Mesenchymal stem cell (in vitro differentiated cells and primary cell): ENCODE measurements around the gene PRRT1B.

Experiments
- DNase-seq: peaks from one replicate; pipeline ENCODE4 v3.0.0-alpha.2; 2013
- H2AFZ ChIP-seq: one replicate; pipeline ENCODE4 v1.6.1; 2013; ENCODE audit warnings: low read depth, mild to moderate bottlenecking, control low read depth, inconsistent platforms, low read length, moderate library complexity
- H2AK5ac ChIP-seq: 2 replicates; pipeline ENCODE4 v1.6.1; 2013; ENCODE audit warnings: low read length, moderate library complexity, mild to moderate bottlenecking, inconsistent platforms; ENCODE audit not compliant: severe bottlenecking
- H2BK120ac ChIP-seq: one replicate; pipeline ENCODE4 v1.6.1; 2013; ENCODE audit warnings: low read depth, mild to moderate bottlenecking, inconsistent platforms, low read length, moderate library complexity
- H2BK12ac ChIP-seq, 2 experiments: one replicate each; pipeline ENCODE4 v1.6.1; 2013; ENCODE audit warnings: inconsistent platforms in 2 of 2, low read length in 2 of 2, mild to moderate bottlenecking in 2 of 2, moderate library complexity in 2 of 2, control low read depth in 1 of 2
- H2BK15ac ChIP-seq: one replicate; pipeline ENCODE4 v1.6.1; 2013; ENCODE audit warnings: mild to moderate bottlenecking, low read depth, inconsistent platforms; ENCODE audit not compliant: poor library complexity, severe bottlenecking
- H2BK5ac ChIP-seq: 2 replicates; pipeline ENCODE4 v1.6.1; 2013; ENCODE audit warnings: low read depth, mild to moderate bottlenecking, low read length, control low read depth, inconsistent platforms; ENCODE audit not compliant: poor library complexity, severe bottlenecking
- H3K14ac ChIP-seq, 2 experiments: one replicate each; pipeline ENCODE4 v1.6.1; 2013; ENCODE audit warnings: inconsistent platforms in 2 of 2, low read length in 2 of 2, control low read depth in 1 of 2, mild to moderate bottlenecking in 1 of 2, moderate library complexity in 1 of 2
- H3K18ac ChIP-seq, 2 experiments: one replicate each; pipeline ENCODE4 v1.6.1; 2013; ENCODE audit warnings: inconsistent platforms in 2 of 2, low read length in 2 of 2, control low read depth in 1 of 2, low read depth in 1 of 2, mild to moderate bottlenecking in 1 of 2
- H3K23ac ChIP-seq, 2 experiments: one replicate each; pipeline ENCODE4 v1.6.1; 2013; ENCODE audit warnings: inconsistent platforms in 2 of 2, low read length in 2 of 2, mild to moderate bottlenecking in 2 of 2, moderate library complexity in 2 of 2, control low read depth in 1 of 2
- H3K27ac ChIP-seq: 2 replicates; pipeline ENCODE4 v1.5.1; 2013; ENCODE audit warnings: mild to moderate bottlenecking, moderate library complexity, low read length, control low read depth, inconsistent platforms; ENCODE audit not compliant: poor library complexity, severe bottlenecking
- H3K27me3 ChIP-seq, 2 experiments: 2 replicates each; pipeline versions ENCODE4 v1.6.1 to v1.7.0; 2013; ENCODE audit warnings: low read length in 2 of 2, mild to moderate bottlenecking in 2 of 2, moderate library complexity in 2 of 2, control low read depth in 1 of 2, inconsistent platforms in 1 of 2; ENCODE audit not compliant: control insufficient read depth in 1 of 2, insufficient read depth in 1 of 2
- H3K36me3 ChIP-seq, 2 experiments: 2 replicates each; pipeline versions ENCODE4 v1.6.1 to v1.7.0; 2013; ENCODE audit warnings: low read length in 2 of 2, control low read depth in 1 of 2, inconsistent platforms in 1 of 2, low read depth in 1 of 2, mild to moderate bottlenecking in 1 of 2; ENCODE audit not compliant: insufficient read depth in 2 of 2, control insufficient read depth in 1 of 2
- H3K4ac ChIP-seq, 2 experiments: one replicate each; pipeline ENCODE4 v1.6.1; 2013; ENCODE audit warnings: inconsistent platforms in 2 of 2, low read length in 2 of 2, mild to moderate bottlenecking in 2 of 2, moderate library complexity in 2 of 2, control low read depth in 1 of 2, low read depth in 1 of 2
- H3K4me1 ChIP-seq: 2 replicates; pipeline ENCODE4 v1.6.1; 2013; ENCODE audit warnings: low read depth, low read length, control low read depth; ENCODE audit not compliant: control insufficient read depth, insufficient read depth
- H3K4me2 ChIP-seq: 2 replicates; pipeline ENCODE4 v1.6.1; 2013; ENCODE audit warnings: low read length, mild to moderate bottlenecking, inconsistent platforms; ENCODE audit not compliant: poor library complexity, severe bottlenecking
- H3K4me3 ChIP-seq, 2 experiments: 2 replicates each; pipeline versions ENCODE4 v1.5.1 to v1.7.0; 2013; ENCODE audit warnings: low read length in 2 of 2, mild to moderate bottlenecking in 2 of 2, control low read depth in 1 of 2, low read depth in 1 of 2; ENCODE audit not compliant: insufficient read depth in 1 of 2
- H3K79me1 ChIP-seq: replicated peaks from 2 replicates; pipeline ENCODE4 v1.6.1; 2013; ENCODE audit warnings: mild to moderate bottlenecking, control low read depth, low read length, inconsistent platforms; ENCODE audit not compliant: poor library complexity, severe bottlenecking
- H3K9ac ChIP-seq: 2 replicates; pipeline ENCODE4 v1.7.0; 2013; ENCODE audit warnings: mild to moderate bottlenecking, low read length, moderate library complexity
- H3K9me3 ChIP-seq: 2 replicates; pipeline ENCODE4 v1.7.0; 2013; ENCODE audit warnings: mild to moderate bottlenecking, low read length; ENCODE audit not compliant: control insufficient read depth
- H4K8ac ChIP-seq: one replicate; pipeline ENCODE4 v1.6.1; 2013; ENCODE audit warnings: inconsistent platforms, mild to moderate bottlenecking, low read length, moderate library complexity
- H4K91ac ChIP-seq: one replicate; pipeline ENCODE4 v1.6.1; 2013; ENCODE audit warnings: mild to moderate bottlenecking, low read length, inconsistent platforms
- WGBS: methylation state at CpG from one replicate; pipeline ENCODE4 v1.1.7; 2013; ENCODE audit warnings: mixed read lengths; 5-methylcytosine and 5-hydroxymethylcytosine counted together

PRRT1B gene

GRCh38 chr9:131517761-131518190 is 27.5 kb upstream of the PRRT1B start:
- Histone ChIP-seq H3K36me3 (peaks cover 92 to 100% of the 10 kb centered on the region in 2 experiments), H3K18ac (no peak overlapping the region), H2BK12ac (no peak overlapping the region), H3K4me1 (no peaks in the 10 kb centered on the region), H3K23ac (no peak overlapping the region), H3K27ac (no peak overlapping the region), H2AK5ac (no peak overlapping the region), H3K4me3 (no peak overlapping the region), H3K9ac (no peak overlapping the region), H3K27me3 (no peaks in the 10 kb centered on the region), H3K4ac (no peak overlapping the region), H2BK120ac (no peak overlapping the region), H4K91ac (no peak overlapping the region), H2AFZ (no peak overlapping the region), H3K14ac (no peak overlapping the region), H3K79me1 (no peaks in the 10 kb centered on the region), H3K4me2 (no peak overlapping the region), H2BK5ac (no peak overlapping the region), H3K9me3 (no peaks in the 10 kb centered on the region), H2BK15ac (no peak overlapping the region), H4K8ac (no peak overlapping the region)
- WGBS: 79% methylated on average over 11 of the region's 11 CpGs
- no peak for DNase-seq

- H3K36me3 ChIP-seq: peaks cover 92 to 100% of the 10 kb centered on the region in 2 experiments
Observed at GRCh38 chr9:131518553-131518952, 26.8 kb upstream of the PRRT1B start.

GRCh38 chr9:131520503-131520902 is 24.8 kb upstream of the PRRT1B start:
- Histone ChIP-seq H2AFZ (no peak overlapping the region), H4K91ac (no peak overlapping the region), H3K27me3 (no peaks in the 10 kb centered on the region), H2AK5ac (no peak overlapping the region), H3K9me3 (no peaks in the 10 kb centered on the region), H3K4me3 (no peak overlapping the region), H2BK15ac (no peak overlapping the region), H3K4me2 (no peak overlapping the region), H3K4me1 (peaks cover 5% of the 10 kb centered on the region), H3K79me1 (no peaks in the 10 kb centered on the region), H3K23ac (no peak overlapping the region), H3K27ac (no peak overlapping the region), H3K9ac (no peak overlapping the region), H2BK5ac (no peak overlapping the region), H2BK12ac (no peak overlapping the region), H3K36me3 (peaks cover 94 to 98% of the 10 kb centered on the region in 2 experiments), H4K8ac (no peak overlapping the region), H3K14ac (no peak overlapping the region), H2BK120ac (no peak overlapping the region), H3K18ac (no peak overlapping the region), H3K4ac (no peak overlapping the region)
- DNase-seq: no peak
- 86% methylated on average over 16 of the region's 16 CpGs for WGBS

More at GRCh38 chr9:131518553-131518952, 26.8 kb upstream of the PRRT1B start:
- 98% methylated on average over 20 of the region's 20 CpGs for WGBS
- no peak overlapping the region for H3K27ac ChIP-seq
- no peak overlapping the region for H3K18ac ChIP-seq
- H3K4me2 ChIP-seq: no peak overlapping the region
- no peak overlapping the region for H2BK15ac ChIP-seq
- no peaks in the 10 kb centered on the region for H3K79me1 ChIP-seq
- H3K4ac ChIP-seq: no peak overlapping the region
- no peak overlapping the region for H2BK5ac ChIP-seq
- H2BK12ac ChIP-seq: no peak overlapping the region
- H4K8ac ChIP-seq: no peak overlapping the region
- no peaks in the 10 kb centered on the region for H3K4me1 ChIP-seq
- H3K9me3 ChIP-seq: no peaks in the 10 kb centered on the region
- no peaks in the 10 kb centered on the region for H3K27me3 ChIP-seq
- H3K14ac ChIP-seq: no peak overlapping the region
- no peak overlapping the region for H4K91ac ChIP-seq
- H3K4me3 ChIP-seq: no peak overlapping the region
- H3K23ac ChIP-seq: no peak overlapping the region
- H2AFZ ChIP-seq: no peak overlapping the region
- DNase-seq: no peak
- no peak overlapping the region for H2AK5ac ChIP-seq
- no peak overlapping the region for H2BK120ac ChIP-seq
- H3K9ac ChIP-seq: no peak overlapping the region

- Histone ChIP-seq H3K4ac (no peak overlapping the region), H3K36me3 (peaks cover 94 to 98% of the 10 kb centered on the region in 2 experiments), H3K27me3 (no peaks in the 10 kb centered on the region), H4K91ac (no peak overlapping the region), H3K4me1 (peaks cover 5% of the 10 kb centered on the region), H4K8ac (no peak overlapping the region), H3K4me3 (no peak overlapping the region), H2AK5ac (no peak overlapping the region), H2BK120ac (no peak overlapping the region), H2AFZ (no peak overlapping the region), H3K9ac (no peak overlapping the region), H2BK12ac (no peak overlapping the region), H3K27ac (no peak overlapping the region), H3K79me1 (peaks cover 2% of the 10 kb centered on the region), H3K23ac (no peak overlapping the region), H3K9me3 (no peaks in the 10 kb centered on the region), H3K4me2 (no peak overlapping the region), H3K18ac (no peak overlapping the region), H2BK15ac (no peak overlapping the region), H3K14ac (no peak overlapping the region), H2BK5ac (no peak overlapping the region)
- no peak for DNase-seq
- 96% methylated on average over 10 of the region's 10 CpGs for WGBS
Observed at GRCh38 chr9:131521203-131521602, 24.1 kb upstream of the PRRT1B start.
